HFFc6 (cell line): ENCODE data around the gene FUOM. TPM values are rescaled to one million over a fixed set of nuclear protein-coding genes. Genes with fewer than 3 reads are reported as not detected.
A peak's percentile ranks its signal among the peaks of the same experiment; 100 is the strongest.

ENCODE experiments used
- DNase-seq: peaks from one replicate; pipeline ENCODE4 v3.0.0-alpha.2; 2018
- H3K27ac Mint-ChIP-seq: 2 replicates; pipeline ENCODE4 v1.8.0; 2020; ENCODE audit warnings: mild to moderate bottlenecking, mixed read lengths
- H3K27me3 Mint-ChIP-seq: 2 replicates; pipeline ENCODE4 v1.8.0; 2021; ENCODE audit warnings: mild to moderate bottlenecking, moderate library complexity, mixed read lengths; ENCODE audit not compliant: insufficient read depth
- H3K36me3 Mint-ChIP-seq: 2 replicates; pipeline ENCODE4 v1.8.0; 2021; ENCODE audit warnings: low read depth, mixed read lengths
- H3K4me1 Mint-ChIP-seq: 2 replicates; pipeline ENCODE4 v1.8.0; 2020; ENCODE audit warnings: low read depth, mixed read lengths
- H3K4me3 Mint-ChIP-seq: 2 replicates; pipeline ENCODE4 v1.8.0; 2020; ENCODE audit warnings: mild to moderate bottlenecking, moderate library complexity, mixed read lengths
- H3K9me3 Mint-ChIP-seq: 2 replicates; pipeline ENCODE4 v1.8.0; 2020; ENCODE audit warnings: mild to moderate bottlenecking, mixed read lengths
- total RNA-seq, 6 experiments: library from RNA; stranded (reverse); fragmentation: NEBNext Ultra II Directional; extraction: Animal tissue kit (Norgen Biotek cat#: 25700); gene quantifications; 2 replicates in 1 of 6; 3 replicates in 5 of 6; pipeline ENCODE4 v1.2.3, GENCODE V29; 2021
- TF ChIP-seq, protein P1 (sequence below): fragments of 200-600 bp; sonication (generic); IDR thresholded peaks from 2 replicates; pipeline ENCODE4 v1.5.0; 2021; ENCODE audit warnings: antibody characterized with exemption, mild to moderate bottlenecking

Gene FUOM
- total RNA-seq, 6 experiments from 2014 or later, result 0.55 to 8.9 (median 7.8) TPM

DNA sequence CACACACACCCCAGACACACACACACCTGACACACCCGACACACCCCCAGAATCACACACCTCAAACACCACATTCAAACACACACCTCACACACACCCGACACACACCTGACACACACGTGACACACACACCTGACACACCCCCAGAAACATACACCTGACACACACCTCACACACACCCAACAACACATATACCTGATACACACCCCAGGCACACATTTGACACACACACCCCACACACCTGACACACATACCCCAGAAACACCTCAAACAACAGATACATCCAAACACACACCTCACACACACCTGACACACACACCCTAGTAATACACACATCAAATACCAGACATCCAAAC is 20.5 kb downstream of the FUOM start:
- Mint-ChIP-seq H3K9me3 (no peaks in the 10 kb centered on the region), H3K4me3 (no peak overlapping the region), H3K36me3 (no peaks in the 10 kb centered on the region), H3K4me1 (no peaks in the 10 kb centered on the region), H3K27me3 (peaks cover 30% of the 10 kb centered on the region), H3K27ac (no peak overlapping the region)
- DNase-seq, result no peak
- TF ChIP-seq, protein P1, sequence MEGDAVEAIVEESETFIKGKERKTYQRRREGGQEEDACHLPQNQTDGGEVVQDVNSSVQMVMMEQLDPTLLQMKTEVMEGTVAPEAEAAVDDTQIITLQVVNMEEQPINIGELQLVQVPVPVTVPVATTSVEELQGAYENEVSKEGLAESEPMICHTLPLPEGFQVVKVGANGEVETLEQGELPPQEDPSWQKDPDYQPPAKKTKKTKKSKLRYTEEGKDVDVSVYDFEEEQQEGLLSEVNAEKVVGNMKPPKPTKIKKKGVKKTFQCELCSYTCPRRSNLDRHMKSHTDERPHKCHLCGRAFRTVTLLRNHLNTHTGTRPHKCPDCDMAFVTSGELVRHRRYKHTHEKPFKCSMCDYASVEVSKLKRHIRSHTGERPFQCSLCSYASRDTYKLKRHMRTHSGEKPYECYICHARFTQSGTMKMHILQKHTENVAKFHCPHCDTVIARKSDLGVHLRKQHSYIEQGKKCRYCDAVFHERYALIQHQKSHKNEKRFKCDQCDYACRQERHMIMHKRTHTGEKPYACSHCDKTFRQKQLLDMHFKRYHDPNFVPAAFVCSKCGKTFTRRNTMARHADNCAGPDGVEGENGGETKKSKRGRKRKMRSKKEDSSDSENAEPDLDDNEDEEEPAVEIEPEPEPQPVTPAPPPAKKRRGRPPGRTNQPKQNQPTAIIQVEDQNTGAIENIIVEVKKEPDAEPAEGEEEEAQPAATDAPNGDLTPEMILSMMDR, result no peak

DNA sequence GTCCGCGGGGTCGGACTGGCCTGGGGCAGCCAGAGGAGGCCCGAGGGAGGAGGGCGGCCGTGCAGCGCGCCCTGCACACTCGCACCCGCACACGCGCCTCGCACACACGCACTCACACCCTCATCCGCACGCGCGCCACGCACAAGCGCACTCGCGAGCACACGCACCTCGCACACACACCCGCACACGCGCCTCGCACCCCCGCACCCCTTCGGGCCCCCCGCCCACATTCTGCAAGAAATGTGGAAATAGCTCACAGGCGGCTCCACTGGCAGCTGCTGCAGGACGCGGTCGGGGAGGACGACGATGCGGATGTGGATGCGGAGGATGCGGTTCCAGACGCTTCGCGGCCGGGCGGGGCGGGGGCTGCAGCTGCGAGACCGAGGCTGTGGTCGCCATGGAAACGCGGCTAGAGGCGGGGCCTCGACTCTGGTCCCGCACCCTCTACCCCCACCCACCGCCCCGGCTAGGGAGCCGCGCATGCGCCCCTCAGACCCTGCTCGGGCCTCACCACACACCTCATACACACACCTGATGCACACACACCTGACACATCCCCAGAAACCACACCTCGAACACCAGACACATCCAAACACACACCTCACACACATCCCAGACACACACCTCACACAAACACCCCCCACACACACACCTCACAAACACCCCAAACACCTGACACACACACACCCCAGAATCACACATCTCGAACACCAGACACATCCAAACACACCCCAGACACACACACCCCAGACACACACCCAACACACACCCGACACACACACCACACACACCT is 21.0 kb downstream of the FUOM start, which contains the start of gene CALY:
CALY (minus strand) TSS at position 320 of the 793 bp plus-strand sequence. CDS start 7,907 bp downstream, outside the sequence.
- H3K9me3 Mint-ChIP-seq, result no peaks in the 10 kb centered on the region
- H3K4me1 Mint-ChIP-seq, result no peaks in the 10 kb centered on the region
- no peaks in the 10 kb centered on the region for H3K36me3 Mint-ChIP-seq
- H3K27me3 Mint-ChIP-seq, result peaks cover 35% of the 10 kb centered on the region
- TF ChIP-seq, protein P1, result no peak
- no peak for DNase-seq
- H3K4me3 Mint-ChIP-seq, result no peak within 1 kb of the TSS
- H3K27ac Mint-ChIP-seq, result no peak within 1 kb of the TSS

DNA sequence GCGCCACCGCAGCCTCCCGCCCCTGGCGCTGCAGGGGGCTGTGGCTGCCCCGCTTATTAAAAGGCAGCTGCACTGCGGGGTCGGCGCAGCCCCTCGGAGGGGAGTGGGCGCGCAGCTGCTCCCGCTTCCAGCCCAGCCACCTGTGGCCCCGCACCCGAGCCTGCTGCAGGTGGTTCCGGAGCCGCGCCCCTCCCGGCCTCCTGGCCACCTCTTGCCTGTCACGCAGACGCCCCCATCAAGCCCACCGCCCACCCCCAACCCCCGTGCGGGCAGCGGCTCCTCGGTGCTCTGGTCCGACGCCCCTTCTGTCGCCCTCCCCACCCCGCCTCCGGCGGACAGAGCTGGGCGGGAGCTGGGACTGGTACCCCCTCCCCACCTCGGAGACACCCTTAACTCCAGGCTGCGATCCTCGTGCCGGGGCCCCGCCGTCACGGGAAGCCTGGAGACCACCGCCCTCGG is 21.7 kb downstream of the FUOM start:
- TF ChIP-seq, protein P1, result no peak
- no peak overlapping the region for H3K27ac Mint-ChIP-seq
- no peaks in the 10 kb centered on the region for H3K4me1 Mint-ChIP-seq
- peaks cover 38% of the 10 kb centered on the region for H3K27me3 Mint-ChIP-seq
- no peaks in the 10 kb centered on the region for H3K9me3 Mint-ChIP-seq
- H3K36me3 Mint-ChIP-seq, result no peaks in the 10 kb centered on the region
- H3K4me3 Mint-ChIP-seq, result no peak overlapping the region
- DNase-seq, result no peak

DNA sequence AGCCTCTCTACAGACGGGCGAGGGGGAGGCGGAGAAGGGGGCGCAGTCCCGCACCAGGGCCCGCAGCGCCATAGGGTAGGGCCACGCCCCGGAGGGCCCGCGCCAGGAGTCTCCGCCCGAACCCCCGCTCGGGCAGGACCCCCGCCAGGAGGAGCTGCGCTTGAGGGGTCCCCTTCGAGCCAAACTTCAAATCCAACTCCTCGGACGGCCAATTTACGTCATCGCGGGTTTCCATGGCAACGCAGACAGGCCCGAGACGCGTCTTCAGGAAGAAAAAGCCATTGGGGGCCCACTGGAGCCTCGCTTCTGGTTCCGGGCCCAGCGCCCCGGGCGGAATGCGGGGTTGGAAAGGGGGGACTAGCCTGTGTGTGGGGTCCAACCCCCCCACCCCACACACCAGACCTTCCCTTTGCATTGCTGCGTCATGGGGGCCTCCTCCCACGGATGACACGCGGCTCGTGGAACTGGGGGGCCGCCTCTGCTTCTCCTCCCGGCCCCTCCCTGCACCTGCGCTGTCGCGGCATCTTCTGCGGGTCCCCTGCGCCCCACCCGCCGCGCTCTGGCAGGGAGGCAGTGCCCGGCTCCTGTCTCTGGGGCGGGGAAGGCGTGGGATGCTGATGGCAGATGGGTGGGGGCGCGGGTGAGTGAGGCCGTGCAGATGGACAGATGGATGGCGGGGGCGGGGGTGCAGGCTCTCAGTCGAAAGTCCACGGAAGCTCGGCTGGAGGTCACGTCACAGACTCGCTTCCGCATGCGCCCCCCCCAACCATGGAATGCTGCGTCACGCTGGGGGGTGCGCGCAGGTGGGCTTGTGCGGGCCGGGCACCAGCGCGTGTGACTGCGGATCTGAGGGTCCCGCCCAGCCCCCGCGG is 22.3 kb downstream of the FUOM start:
- Mint-ChIP-seq H3K9me3 (no peaks in the 10 kb centered on the region), H3K4me3 (no peak overlapping the region; the same call in 1 of the 2 replicates), H3K4me1 (no peaks in the 10 kb centered on the region), H3K36me3 (no peaks in the 10 kb centered on the region), H3K27ac (no peak overlapping the region), H3K27me3 (peaks cover 35% of the 10 kb centered on the region)
- DNase-seq, result peak; percentile 52
- TF ChIP-seq, protein P1, result no peak; the same call in 1 of the 2 replicates

DNA sequence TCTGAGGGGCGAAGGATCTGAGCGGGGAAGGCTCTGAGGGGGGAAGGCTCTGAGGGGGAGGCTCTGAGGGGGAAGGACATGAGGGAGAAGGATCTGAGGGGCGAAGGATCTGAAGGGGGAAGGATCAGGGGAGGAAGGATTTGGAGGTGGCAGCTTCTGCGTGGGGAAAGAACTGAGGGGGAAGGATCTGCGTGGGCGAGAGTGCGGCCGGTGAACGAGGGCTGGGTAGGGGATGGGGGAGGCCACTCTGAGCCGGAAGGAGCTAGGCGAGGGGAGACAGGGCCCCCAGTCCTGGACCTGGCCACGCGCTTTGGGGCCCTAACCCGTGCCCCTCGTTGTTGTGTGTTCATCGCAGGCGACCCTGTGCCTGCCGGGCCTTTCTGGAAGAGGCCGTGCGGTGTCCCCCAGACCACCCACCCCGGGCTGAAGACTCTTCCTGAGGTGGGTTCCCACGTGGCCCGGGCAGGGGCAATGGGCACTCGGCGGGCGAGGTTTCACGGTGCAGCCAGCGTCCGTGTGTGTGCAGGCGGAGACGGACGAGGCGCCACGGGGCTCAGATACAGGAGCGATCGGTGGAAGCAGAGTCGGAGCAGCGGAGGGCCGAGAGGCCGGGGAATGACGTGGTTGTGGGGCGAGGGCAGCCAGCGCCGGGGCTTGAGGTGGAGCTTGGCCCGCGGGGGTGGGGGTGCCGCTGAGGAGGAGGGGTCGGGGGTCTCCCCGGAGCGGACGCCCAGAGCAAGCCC is 23.1 kb downstream of the FUOM start:
- Mint-ChIP-seq H3K4me1 (peaks cover 4% of the 10 kb centered on the region; the same call in 1 of the 2 replicates), H3K36me3 (no peaks in the 10 kb centered on the region), H3K27me3 (peaks cover 34% of the 10 kb centered on the region), H3K9me3 (no peaks in the 10 kb centered on the region), H3K27ac (no peak overlapping the region), H3K4me3 (peak overlapping the region; percentile 55)
- DNase-seq, result no peak
- TF ChIP-seq, protein P1, result no peak
